ENCODE measurements around the gene TTLL12.

- TF ChIP-seq EZH2 (IDR thresholded peaks at IDR 0.05; ENCODE audit: insufficient read depth, poor library complexity, severe bottlenecking) (no peak), EZH2phosphoT487 (IDR thresholded peaks at IDR 0.05; ENCODE audit: insufficient read depth, low read depth) (no peak)
These were observed 22.3 kb downstream of the TTLL12 start for GRCh38 chr22:43164636-43165035.
